PC-3 (cell line): ENCODE measurements around the gene UEVLD. TPM values are rescaled to one million over a fixed set of nuclear protein-coding genes. Genes with fewer than 3 reads are reported as not detected.
"Not testable (repeated sequence)": the region's sequence is repeated elsewhere in the genome, so short reads cannot be mapped to it uniquely, and the experiment has no call there.

Experiments used
- ATAC-seq: fragments of 200-7000 bp; cut with Tn5 transposase; 2 replicates; pipeline ENCODE4 v1.9.1; 2020; ENCODE audit warnings: mild to moderate bottlenecking, moderate library complexity
- BruUV-seq: library from RNA; stranded (reverse); fragments of 400-500 nt; replicated peaks from 2 replicates; lab custom pipeline; 2021; lab: Mats Ljungman, UMichigan
- CTCF ChIA-PET: fragments of 300-600 bp; sonication (Branson Sonifier 250); formaldehyde crosslinking; loops from one replicate; lab custom pipeline; 2022; ENCODE audit warnings: antibody characterized with exemption; lab: Charles Lee
- POLR2A ChIA-PET: fragments of 300-600 bp; sonication (Branson Sonifier 250); formaldehyde crosslinking; loops from one replicate; lab custom pipeline; 2022; ENCODE audit warnings: antibody characterized with exemption; ENCODE audit not compliant: unreplicated experiment; lab: Charles Lee
- DNase-seq: peaks from one replicate; pipeline ENCODE4 v3.0.0-alpha.2; 2015
- H2AFZ ChIP-seq: fragments of 300-600 bp; sonication (generic); 2 replicates; pipeline ENCODE4 v1.6.0; 2016; ENCODE audit warnings: antibody characterized with exemption, low read length
- H3F3A ChIP-seq: fragments of 300-600 bp; sonication (generic); one replicate; pipeline ENCODE4 v1.6.0; 2017; ENCODE audit warnings: antibody characterized with exemption, low read length, control low read depth, mild to moderate bottlenecking; ENCODE audit not compliant: unreplicated experiment
- H3K27ac ChIP-seq: fragments of 300-600 bp; sonication (generic); 2 replicates; pipeline ENCODE4 v1.5.1; 2016; ENCODE audit warnings: mild to moderate bottlenecking, low read length
- H3K27me3 ChIP-seq: fragments of 300-600 bp; sonication (generic); 2 replicates; pipeline ENCODE4 v1.6.1; 2016; ENCODE audit warnings: low read length, mixed read lengths
- H3K36me3 ChIP-seq: fragments of 300-600 bp; sonication (generic); 2 replicates; pipeline ENCODE4 v1.6.1; 2016; ENCODE audit warnings: low read depth, mixed run types, low read length, mixed read lengths
- H3K4me1 ChIP-seq: fragments of 300-600 bp; sonication (generic); 2 replicates; pipeline ENCODE4 v1.5.1; 2016; ENCODE audit warnings: low read length; ENCODE audit not compliant: insufficient read depth
- H3K4me2 ChIP-seq: fragments of 300-600 bp; sonication (generic); 2 replicates; pipeline ENCODE4 v1.6.0; 2016; ENCODE audit warnings: low read length
- H3K4me3 ChIP-seq: fragments of 300-600 bp; sonication (generic); 2 replicates; pipeline ENCODE4 v1.5.1; 2016; ENCODE audit warnings: mild to moderate bottlenecking, low read length, mixed read lengths
- H3K79me2 ChIP-seq: fragments of 300-600 bp; sonication (generic); 2 replicates; pipeline ENCODE4 v1.6.1; 2017; ENCODE audit warnings: low read length, mixed read lengths
- H3K9ac ChIP-seq: fragments of 300-600 bp; sonication (generic); 2 replicates; pipeline ENCODE4 v1.6.0; 2016; ENCODE audit warnings: mild to moderate bottlenecking, low read length
- H3K9me2 ChIP-seq: fragments of 300-600 bp; sonication (generic); replicated peaks from 2 replicates; pipeline ENCODE4 v1.6.1; 2016; ENCODE audit warnings: mixed run types, low read length, mixed read lengths
- H3K9me3 ChIP-seq: fragments of 300-600 bp; sonication (generic); 2 replicates; pipeline ENCODE4 v1.6.1; 2016; ENCODE audit warnings: low read length, mixed read lengths
- H4K20me1 ChIP-seq: fragments of 300-600 bp; sonication (generic); 2 replicates; pipeline ENCODE4 v1.6.1; 2016; ENCODE audit warnings: low read length, mixed read lengths
- CTCF ChIP-seq: fragments of 300-600 bp; sonication (generic); conservative IDR thresholded peaks from 2 replicates; pipeline ENCODE4 v1.5.1; 2017; ENCODE audit warnings: antibody characterized with exemption, low read depth, mild to moderate bottlenecking, low read length
- EZH2 ChIP-seq: fragments of 300-600 bp; sonication (generic); IDR thresholded peaks from one replicate; pipeline ENCODE4 v1.6.1; 2017; ENCODE audit warnings: antibody characterized with exemption, mild to moderate bottlenecking, low read length; ENCODE audit not compliant: unreplicated experiment
- EZH2phosphoT487 ChIP-seq: fragments of 300-600 bp; sonication (generic); IDR thresholded peaks from 2 replicates; pipeline ENCODE4 v1.6.1; 2018; ENCODE audit warnings: mild to moderate bottlenecking, antibody characterized with exemption, low read length, borderline replicate concordance
- intact Hi-C: fragments of 100-400 bp; cut with micrococcal nuclease; formaldehyde crosslinking; loops from 2 replicates; pipeline ENCODE4 v1.9.0; 2023
- total RNA-seq: library from RNA; depleted of rRNA; stranded (reverse); fragments of >200 nt; gene quantifications from 2 replicates; pipeline ENCODE4 v1.2.3, GENCODE V29; 2014

Gene UEVLD
- total RNA-seq, 1 experiment from 2014 or later, result 22.2 TPM

GRCh38 chr11:18600915-18601569 lies 12.5 kb upstream of the UEVLD start:
- no TSS peak for BruUV-seq
- intact Hi-C loops, result no loop called here

GRCh38 chr11:18599739-18600230 lies 11.3 kb upstream of the UEVLD start, which contains the start of gene MISFA:
MISFA (plus strand) TSS chr11:18599789; CDS start chr11:18599929, 140 bp downstream.
- H3K27me3 ChIP-seq, result no peaks in the 10 kb centered on the region
- H4K20me1 ChIP-seq, result no peaks in the 10 kb centered on the region
- H3K27ac ChIP-seq, result no peak within 1 kb of the TSS
- CTCF ChIA-PET, result no interaction called here
- H3K9ac ChIP-seq, result no peak within 1 kb of the TSS
- POLR2A ChIA-PET, result no interaction called here
- H3K36me3 ChIP-seq, result 0 out of 2 replicates have a peak, but pooled peaks cover 5% of the 10 kb centered on the region
- DNase-seq (no peak), ATAC-seq (no peak)
- intact Hi-C loops, result no loop called here
- H3F3A ChIP-seq, result no peaks in the 10 kb centered on the region
- H3K79me2 ChIP-seq, result no peaks in the 10 kb centered on the region
- H3K4me3 ChIP-seq, result no peak within 1 kb of the TSS
- no peaks in the 10 kb centered on the region for H3K9me2 ChIP-seq
- no peaks in the 10 kb centered on the region for H3K4me1 ChIP-seq
- no peaks in the 10 kb centered on the region for H3K9me3 ChIP-seq
- H3K4me2 ChIP-seq, result no peak within 1 kb of the TSS
- no peak within 1 kb of the TSS for H2AFZ ChIP-seq
- TF ChIP-seq EZH2phosphoT487, result no peak
- TF ChIP-seq EZH2, result no peak
- no peak for TF ChIP-seq CTCF
- no TSS peak for BruUV-seq

More at GRCh38 chr11:18600915-18601569, 12.5 kb upstream of the UEVLD start:
- Histone ChIP-seq H3K9me3 (no peaks in the 10 kb centered on the region), H3K9me2 (no peaks in the 10 kb centered on the region), H3K4me1 (no peaks in the 10 kb centered on the region), H3K79me2 (no peaks in the 10 kb centered on the region), H3K27ac (no peak overlapping the region), H3K4me2 (no peak overlapping the region), H4K20me1 (no peaks in the 10 kb centered on the region), H3K9ac (no peak overlapping the region), H3K27me3 (no peaks in the 10 kb centered on the region), H3K36me3 (no peaks in the 10 kb centered on the region), H2AFZ (no peak overlapping the region), H3F3A (no peaks in the 10 kb centered on the region), H3K4me3 (no peak overlapping the region)
- POLR2A ChIA-PET, result no interaction called here
- no peak for TF ChIP-seq EZH2
- TF ChIP-seq EZH2phosphoT487, result no peak
- TF ChIP-seq CTCF, result no peak
- ATAC-seq, result no peak
- CTCF ChIA-PET, result no interaction called here
- no peak for DNase-seq

- Histone ChIP-seq H3K27me3 (no peaks in the 10 kb centered on the region), H3K9me2 (no peaks in the 10 kb centered on the region), H3K4me2 (no peak overlapping the region), H3K79me2 (peaks cover 29% of the 10 kb centered on the region), H2AFZ (no peak overlapping the region), H3K9ac (no peak overlapping the region), H3F3A (no peaks in the 10 kb centered on the region), H3K27ac (no peak overlapping the region), H3K4me3 (no peak overlapping the region), H3K4me1 (peaks cover 10% of the 10 kb centered on the region), H3K9me3 (no peaks in the 10 kb centered on the region), H3K36me3 (0 out of 2 replicates have a peak, but pooled peaks cover 5% of the 10 kb centered on the region), H4K20me1 (no peaks in the 10 kb centered on the region)
- intact Hi-C loops, result no loop called here
- ATAC-seq (no peak), DNase-seq (peak; percentile 12)
- BruUV-seq, result no TSS peak
- ChIA-PET CTCF (no interaction called here), POLR2A (no interaction called here)
- TF ChIP-seq EZH2phosphoT487 (no peak), CTCF (no peak), EZH2 (no peak)
Observed at GRCh38 chr11:18594999-18595749, 6.6 kb upstream of the UEVLD start.

- Histone ChIP-seq H3K4me1 (peaks cover 19% of the 10 kb centered on the region), H3K79me2 (peaks cover 40% of the 10 kb centered on the region)
- H3K27me3 ChIP-seq, H4K20me1 ChIP-seq, BruUV-seq, H3K27ac ChIP-seq, H3K9me2 ChIP-seq, H3K9me3 ChIP-seq, H2AFZ ChIP-seq, H3F3A ChIP-seq, ATAC-seq, DNase-seq, H3K36me3 ChIP-seq, intact Hi-C loops, H3K4me2 ChIP-seq, CTCF ChIA-PET, H3K9ac ChIP-seq, H3K4me3 ChIP-seq, POLR2A ChIA-PET: not testable (repeated sequence)
Observed at GRCh38 chr11:18594088-18594487, 5.6 kb upstream of the UEVLD start.
